Measurements from ENCODE around the gene SHISA3.

SHISA3 gene

GRCh38 chr4:42390622-42391354 is 6.5 kb upstream of the SHISA3 start:
- FAIRE-seq: no peak

GRCh38 chr4:42391355-42391664 is 6.0 kb upstream of the SHISA3 start:
- FAIRE-seq (no peak), DNase-seq (ENCODE audit: insufficient read length, low spot score) (no peak)

More at GRCh38 chr4:42390622-42391354, 6.5 kb upstream of the SHISA3 start:
- DNase-seq (ENCODE audit: insufficient read length, low spot score): no peak

GRCh38 chr4:42391981-42392380 is 5.3 kb upstream of the SHISA3 start:
- no peak for FAIRE-seq
- DNase-seq (ENCODE audit: insufficient read length, low spot score): no peak

- FAIRE-seq (no peak), DNase-seq (ENCODE audit: insufficient read length, low spot score) (no peak)
Measured at GRCh38 chr4:42392436-42392835, 4.9 kb upstream of the SHISA3 start.

- FAIRE-seq (no peak), DNase-seq (ENCODE audit: insufficient read length, low spot score) (no peak)
Measured at GRCh38 chr4:42395595-42395994, 1.7 kb upstream of the SHISA3 start.

- DNase-seq (ENCODE audit: insufficient read length, low spot score): no peak
- FAIRE-seq: peak; percentile 21
Measured at GRCh38 chr4:42396361-42396751, 932 bp upstream of the SHISA3 start.

GRCh38 chr4:42397635-42398170 is 415 bp downstream of the SHISA3 start:
- FAIRE-seq (no peak), DNase-seq (ENCODE audit: insufficient read length, low spot score) (no peak)

- no peak for FAIRE-seq
- DNase-seq (ENCODE audit: insufficient read length, low spot score): no peak
Measured at GRCh38 chr4:42398171-42398870, 1.0 kb downstream of the SHISA3 start.

GRCh38 chr4:42398871-42399331 is 1.6 kb downstream of the SHISA3 start:
- FAIRE-seq (peak; percentile 55), DNase-seq (ENCODE audit: insufficient read length, low spot score) (no peak)

GRCh38 chr4:42399393-42399792 is 2.1 kb downstream of the SHISA3 start:
- DNase-seq (ENCODE audit: insufficient read length, low spot score): no peak
- no peak for FAIRE-seq

GRCh38 chr4:42401171-42401570 is 3.9 kb downstream of the SHISA3 start:
- DNase-seq (ENCODE audit: insufficient read length, low spot score): no peak
- no peak for FAIRE-seq

- DNase-seq (ENCODE audit: insufficient read length, low spot score): no peak
Measured at GRCh38 chr4:42404001-42404400, 6.7 kb downstream of the SHISA3 start.

GRCh38 chr4:42410446-42410845 is 13.2 kb downstream of the SHISA3 start:
- FAIRE-seq (no peak), DNase-seq (ENCODE audit: insufficient read length, low spot score) (no peak)

More at GRCh38 chr4:42404001-42404400, 6.7 kb downstream of the SHISA3 start:
- no peak for FAIRE-seq

- no peak for DNase-seq (ENCODE audit: insufficient read length, low spot score)
- FAIRE-seq: no peak
Measured at GRCh38 chr4:42411803-42412202, 14.5 kb downstream of the SHISA3 start.

GRCh38 chr4:42412251-42412650 is 15.0 kb downstream of the SHISA3 start:
- FAIRE-seq (no peak), DNase-seq (ENCODE audit: insufficient read length, low spot score) (no peak)

GRCh38 chr4:42415281-42415680 is 18.0 kb downstream of the SHISA3 start:
- DNase-seq (ENCODE audit: insufficient read length, low spot score) (no peak), FAIRE-seq (no peak)

GRCh38 chr4:42416017-42416416 is 18.7 kb downstream of the SHISA3 start:
- FAIRE-seq: no peak
- DNase-seq (ENCODE audit: insufficient read length, low spot score): no peak

GRCh38 chr4:42417550-42417949 is 20.3 kb downstream of the SHISA3 start:
- FAIRE-seq: no peak

GRCh38 chr4:42420140-42420539 is 22.9 kb downstream of the SHISA3 start:
- no peak for DNase-seq (ENCODE audit: insufficient read length, low spot score)
- no peak for FAIRE-seq

More at GRCh38 chr4:42417550-42417949, 20.3 kb downstream of the SHISA3 start:
- no peak for DNase-seq (ENCODE audit: insufficient read length, low spot score)

GRCh38 chr4:42425146-42426065 is 28.1 kb downstream of the SHISA3 start:
- DNase-seq (ENCODE audit: insufficient read length, low spot score) (no peak), FAIRE-seq (no peak)

GRCh38 chr4:42428036-42428435 is 30.7 kb downstream of the SHISA3 start:
- no peak for DNase-seq (ENCODE audit: insufficient read length, low spot score)
- FAIRE-seq: no peak

Data from GM19239 (cell line).